ENCODE results near the gene MIER3. TPM values are rescaled to one million over a fixed set of nuclear protein-coding genes. Genes with fewer than 3 reads are reported as not detected.

Gene MIER3
- total RNA-seq, 1 experiment from 2014 or later, result 26.3 TPM

DNA sequence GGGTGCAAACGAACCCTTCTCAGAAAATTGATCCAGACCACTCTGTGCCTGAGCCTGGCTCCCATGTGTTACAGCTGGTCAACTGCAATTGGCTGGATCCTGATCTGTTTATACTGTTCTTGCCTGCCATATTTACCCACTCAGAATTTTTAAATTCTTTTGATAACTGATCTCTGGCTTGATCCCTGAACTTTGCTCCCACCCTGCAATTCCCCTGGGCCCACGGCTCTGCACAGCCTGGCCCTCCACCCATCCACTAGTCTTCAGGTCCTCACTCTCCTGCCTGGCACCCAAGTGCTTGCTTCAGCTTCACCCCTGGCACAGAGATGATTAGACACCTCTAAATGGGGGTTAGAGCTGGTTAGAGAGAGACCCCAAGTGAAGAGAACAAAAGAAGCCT is 25.9 kb upstream of the MIER3 start:
- TF ChIP-seq, protein P1, sequence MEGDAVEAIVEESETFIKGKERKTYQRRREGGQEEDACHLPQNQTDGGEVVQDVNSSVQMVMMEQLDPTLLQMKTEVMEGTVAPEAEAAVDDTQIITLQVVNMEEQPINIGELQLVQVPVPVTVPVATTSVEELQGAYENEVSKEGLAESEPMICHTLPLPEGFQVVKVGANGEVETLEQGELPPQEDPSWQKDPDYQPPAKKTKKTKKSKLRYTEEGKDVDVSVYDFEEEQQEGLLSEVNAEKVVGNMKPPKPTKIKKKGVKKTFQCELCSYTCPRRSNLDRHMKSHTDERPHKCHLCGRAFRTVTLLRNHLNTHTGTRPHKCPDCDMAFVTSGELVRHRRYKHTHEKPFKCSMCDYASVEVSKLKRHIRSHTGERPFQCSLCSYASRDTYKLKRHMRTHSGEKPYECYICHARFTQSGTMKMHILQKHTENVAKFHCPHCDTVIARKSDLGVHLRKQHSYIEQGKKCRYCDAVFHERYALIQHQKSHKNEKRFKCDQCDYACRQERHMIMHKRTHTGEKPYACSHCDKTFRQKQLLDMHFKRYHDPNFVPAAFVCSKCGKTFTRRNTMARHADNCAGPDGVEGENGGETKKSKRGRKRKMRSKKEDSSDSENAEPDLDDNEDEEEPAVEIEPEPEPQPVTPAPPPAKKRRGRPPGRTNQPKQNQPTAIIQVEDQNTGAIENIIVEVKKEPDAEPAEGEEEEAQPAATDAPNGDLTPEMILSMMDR (IDR thresholded peaks at IDR 0.05; ENCODE audit: unreplicated experiment), result no peak
- intact Hi-C loops (cut with micrococcal nuclease; ENCODE audit: unreplicated experiment), result no loop called here
- H3K36me3 Mint-ChIP-seq (ENCODE audit: insufficient read depth, unreplicated experiment), result no peaks in the 10 kb centered on the region
- no peak for DNase-seq
- no peak overlapping the region for H3K27ac Mint-ChIP-seq (ENCODE audit: unreplicated experiment)
- H3K9me3 Mint-ChIP-seq (ENCODE audit: low read depth, unreplicated experiment), result no peaks in the 10 kb centered on the region
- BruUV-seq (replicated peaks), result no TSS peak
- H3K4me1 Mint-ChIP-seq (ENCODE audit: low read depth, unreplicated experiment), result peaks cover 8% of the 10 kb centered on the region
- H3K27me3 Mint-ChIP-seq (ENCODE audit: unreplicated experiment), result peaks cover 17% of the 10 kb centered on the region
- no peak overlapping the region for H3K4me3 Mint-ChIP-seq (ENCODE audit: low read depth, unreplicated experiment)
- CTCF ChIA-PET, result no interaction called here

DNA sequence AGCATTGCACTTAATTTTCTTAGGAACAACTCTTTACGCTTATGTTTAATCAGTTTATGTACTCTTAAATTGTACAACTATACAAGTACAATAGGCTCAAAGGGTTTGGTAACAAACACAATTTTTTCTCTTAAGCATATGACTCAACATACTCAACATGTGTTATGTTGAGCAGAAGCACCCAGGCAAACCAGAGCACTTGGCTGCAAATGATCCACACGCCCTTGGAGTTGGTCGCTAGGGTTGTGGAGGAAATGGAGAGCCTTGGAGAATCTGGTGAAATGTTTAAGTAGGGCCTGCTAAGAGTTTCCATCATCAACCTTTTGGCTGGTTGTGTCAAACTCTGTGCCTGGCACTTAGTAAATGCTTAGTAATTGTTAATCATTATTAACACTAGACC is 25.1 kb upstream of the MIER3 start:
- TF ChIP-seq, protein P1 (IDR thresholded peaks at IDR 0.05; ENCODE audit: unreplicated experiment), result no peak
- Mint-ChIP-seq H3K27me3 (ENCODE audit: unreplicated experiment) (peaks cover 17% of the 10 kb centered on the region), H3K9me3 (ENCODE audit: low read depth, unreplicated experiment) (no peaks in the 10 kb centered on the region), H3K4me3 (ENCODE audit: low read depth, unreplicated experiment) (no peak overlapping the region), H3K4me1 (ENCODE audit: low read depth, unreplicated experiment) (peaks cover 8% of the 10 kb centered on the region), H3K27ac (ENCODE audit: unreplicated experiment) (no peak overlapping the region), H3K36me3 (ENCODE audit: insufficient read depth, unreplicated experiment) (no peaks in the 10 kb centered on the region)
- BruUV-seq (replicated peaks), result no TSS peak
- no peak for DNase-seq
- CTCF ChIA-PET, result no interaction called here
- intact Hi-C loops (cut with micrococcal nuclease; ENCODE audit: unreplicated experiment), result no loop called here

DNA sequence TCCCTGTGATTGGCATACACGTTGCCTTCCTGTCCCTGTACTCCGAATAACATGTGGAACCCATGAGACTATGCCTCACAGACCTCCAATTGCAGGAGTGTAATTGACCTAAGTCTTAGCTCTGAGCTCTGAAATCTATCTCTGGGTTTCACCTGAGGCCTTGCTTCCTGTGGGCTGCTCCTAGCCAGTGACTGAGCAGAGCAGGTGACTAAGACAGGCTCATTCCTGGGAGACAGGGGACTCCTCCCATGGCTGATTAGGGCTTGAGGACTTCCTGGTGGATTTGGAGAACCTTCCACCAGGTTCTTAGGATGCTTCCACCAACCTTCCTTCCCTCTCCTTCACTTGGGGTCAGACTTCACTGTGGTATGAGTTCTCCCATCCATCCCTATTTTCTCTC is 22.3 kb upstream of the MIER3 start:
- TF ChIP-seq, protein P1 (IDR thresholded peaks at IDR 0.05; ENCODE audit: unreplicated experiment), result no peak
- intact Hi-C loops (cut with micrococcal nuclease; ENCODE audit: unreplicated experiment), result no loop called here
- H3K36me3 Mint-ChIP-seq (ENCODE audit: insufficient read depth, unreplicated experiment), result no peaks in the 10 kb centered on the region
- no peaks in the 10 kb centered on the region for H3K27me3 Mint-ChIP-seq (ENCODE audit: unreplicated experiment)
- BruUV-seq (replicated peaks), result no TSS peak
- peaks cover 8% of the 10 kb centered on the region for H3K4me1 Mint-ChIP-seq (ENCODE audit: low read depth, unreplicated experiment)
- H3K9me3 Mint-ChIP-seq (ENCODE audit: low read depth, unreplicated experiment), result no peaks in the 10 kb centered on the region
- no peak for DNase-seq
- CTCF ChIA-PET, result no interaction called here
- H3K4me3 Mint-ChIP-seq (ENCODE audit: low read depth, unreplicated experiment), result no peak overlapping the region
- no peak overlapping the region for H3K27ac Mint-ChIP-seq (ENCODE audit: unreplicated experiment)

DNA sequence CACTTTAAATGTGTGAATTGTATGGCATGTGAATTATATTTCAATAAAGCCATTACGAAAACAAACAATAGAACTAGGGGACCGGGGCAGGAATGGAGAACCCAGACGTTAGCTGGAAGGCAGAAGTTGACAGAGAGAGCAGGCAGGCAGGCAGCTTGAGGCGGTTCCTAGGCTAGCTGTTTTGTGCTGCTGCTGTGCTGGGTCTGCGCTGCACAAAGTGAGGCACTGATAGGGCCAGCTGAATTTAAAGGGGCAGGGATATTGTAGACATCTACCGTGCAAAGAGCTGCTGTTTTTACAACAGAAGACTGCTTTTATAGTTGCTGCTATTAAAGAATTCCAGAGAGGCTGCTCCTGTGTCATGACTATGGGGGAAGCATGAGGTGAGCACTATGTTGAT is 21.6 kb upstream of the MIER3 start:
- Mint-ChIP-seq H3K27ac (ENCODE audit: unreplicated experiment) (no peak overlapping the region), H3K9me3 (ENCODE audit: low read depth, unreplicated experiment) (no peaks in the 10 kb centered on the region), H3K36me3 (ENCODE audit: insufficient read depth, unreplicated experiment) (no peaks in the 10 kb centered on the region), H3K27me3 (ENCODE audit: unreplicated experiment) (no peaks in the 10 kb centered on the region), H3K4me1 (ENCODE audit: low read depth, unreplicated experiment) (peaks cover 8% of the 10 kb centered on the region), H3K4me3 (ENCODE audit: low read depth, unreplicated experiment) (no peak overlapping the region)
- intact Hi-C loops (cut with micrococcal nuclease; ENCODE audit: unreplicated experiment), result no loop called here
- BruUV-seq (replicated peaks), result no TSS peak
- TF ChIP-seq, protein P1 (IDR thresholded peaks at IDR 0.05; ENCODE audit: unreplicated experiment), result no peak
- CTCF ChIA-PET, result no interaction called here
- DNase-seq, result no peak

All from Calu3 (cell line).